ENCODE results near the gene HS6ST1. TPM values are rescaled to one million over a fixed set of nuclear protein-coding genes. Genes with fewer than 3 reads are reported as not detected.

Gene HS6ST1
- total RNA-seq, 1 experiment from 2014 or later: 22.0 TPM

- H3K4me1 ChIP-seq (ENCODE audit: control insufficient read depth, insufficient read depth, low read length): peaks cover 5% of the 10 kb centered on the region; the same call in 1 of the 2 replicates
- no peak overlapping the region for H3K4me3 ChIP-seq (ENCODE audit: low read depth in 2 of 2, low read length in 2 of 2)
- no peak for DNase-seq (ENCODE audit: low read depth, low spot score)
- ChIA-PET CTCF (no interaction called here), POLR2A (no interaction called here)
- no peaks in the 10 kb centered on the region for H3K27me3 ChIP-seq (ENCODE audit: control insufficient read depth, insufficient read depth, low read length)
- TF ChIP-seq, protein P1, sequence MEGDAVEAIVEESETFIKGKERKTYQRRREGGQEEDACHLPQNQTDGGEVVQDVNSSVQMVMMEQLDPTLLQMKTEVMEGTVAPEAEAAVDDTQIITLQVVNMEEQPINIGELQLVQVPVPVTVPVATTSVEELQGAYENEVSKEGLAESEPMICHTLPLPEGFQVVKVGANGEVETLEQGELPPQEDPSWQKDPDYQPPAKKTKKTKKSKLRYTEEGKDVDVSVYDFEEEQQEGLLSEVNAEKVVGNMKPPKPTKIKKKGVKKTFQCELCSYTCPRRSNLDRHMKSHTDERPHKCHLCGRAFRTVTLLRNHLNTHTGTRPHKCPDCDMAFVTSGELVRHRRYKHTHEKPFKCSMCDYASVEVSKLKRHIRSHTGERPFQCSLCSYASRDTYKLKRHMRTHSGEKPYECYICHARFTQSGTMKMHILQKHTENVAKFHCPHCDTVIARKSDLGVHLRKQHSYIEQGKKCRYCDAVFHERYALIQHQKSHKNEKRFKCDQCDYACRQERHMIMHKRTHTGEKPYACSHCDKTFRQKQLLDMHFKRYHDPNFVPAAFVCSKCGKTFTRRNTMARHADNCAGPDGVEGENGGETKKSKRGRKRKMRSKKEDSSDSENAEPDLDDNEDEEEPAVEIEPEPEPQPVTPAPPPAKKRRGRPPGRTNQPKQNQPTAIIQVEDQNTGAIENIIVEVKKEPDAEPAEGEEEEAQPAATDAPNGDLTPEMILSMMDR (IDR thresholded peaks at IDR 0.05): no peak
- no peak for TF ChIP-seq TCF7L2 (IDR thresholded peaks at IDR 0.05; ENCODE audit: low read depth, low read length)
- TF ChIP-seq POLR2AphosphoS5 (IDR thresholded peaks at IDR 0.05; ENCODE audit: low read depth, low read length): no peak
- no peak for TF ChIP-seq SIN3A (IDR thresholded peaks at IDR 0.05; ENCODE audit: borderline replicate concordance, insufficient read depth, low read depth, low read length)
- H3K9me3 ChIP-seq (ENCODE audit: control insufficient read depth, insufficient read depth, low read depth, low read length): no peaks in the 10 kb centered on the region
- no TSS peak for BruUV-seq (replicated peaks)
- ATAC-seq: no peak
- H3K36me3 ChIP-seq (ENCODE audit: control insufficient read depth, insufficient read depth, low read length): no peaks in the 10 kb centered on the region
- intact Hi-C loops (cut with micrococcal nuclease; ENCODE audit: unreplicated experiment) (no loop called here), in situ Hi-C loops (cut with HindIII; ENCODE audit: low pct_unique_long_range_greater_than_20kb, low sequenced_read_pairs) (no loop called here)
- no peak overlapping the region for H3K27ac ChIP-seq (ENCODE audit: low read length)
These were observed 7.0 kb upstream of the HS6ST1 start for GRCh38 chr2:128325611-128326181.

DNA sequence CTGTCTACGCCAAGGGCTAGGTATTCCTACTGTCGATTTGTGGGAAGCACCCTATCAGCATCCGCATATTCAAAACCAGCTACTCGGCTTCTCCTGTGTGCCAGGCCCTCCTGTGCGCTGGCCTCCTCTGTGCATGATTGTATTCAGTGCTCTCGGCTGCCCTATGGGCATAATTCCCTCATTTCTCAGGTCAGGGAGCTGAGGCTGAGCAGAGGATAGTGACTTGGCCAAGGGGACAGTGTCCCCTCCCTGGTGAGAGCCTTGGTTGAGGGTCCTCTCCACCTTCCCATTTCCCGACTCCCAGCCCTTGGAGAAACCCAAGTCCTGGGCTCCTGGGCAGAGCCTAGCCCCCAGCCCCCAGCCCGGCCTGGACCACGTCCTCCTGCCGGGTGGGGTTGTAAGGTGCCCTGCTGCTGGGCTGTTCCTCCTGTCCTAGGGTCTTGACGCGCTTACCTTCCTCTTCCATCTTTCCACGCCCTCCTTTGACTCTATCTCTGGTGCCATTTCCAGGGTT is 6.3 kb upstream of the HS6ST1 start:
- POLR2A ChIA-PET: no interaction called here
- no TSS peak for BruUV-seq (replicated peaks)
- DNase-seq (ENCODE audit: low read depth, low spot score): no peak
- Histone ChIP-seq H3K36me3 (ENCODE audit: control insufficient read depth, insufficient read depth, low read length) (no peaks in the 10 kb centered on the region), H3K9me3 (ENCODE audit: control insufficient read depth, insufficient read depth, low read depth, low read length) (no peaks in the 10 kb centered on the region), H3K4me1 (ENCODE audit: control insufficient read depth, insufficient read depth, low read length) (peaks cover 5% of the 10 kb centered on the region; the same call in 1 of the 2 replicates), H3K27me3 (ENCODE audit: control insufficient read depth, insufficient read depth, low read length) (no peaks in the 10 kb centered on the region), H3K4me3 (ENCODE audit: low read depth in 2 of 2, low read length in 2 of 2) (no peak overlapping the region), H3K27ac (ENCODE audit: low read length) (no peak overlapping the region)
- ATAC-seq: no peak
- in situ Hi-C loops (cut with HindIII; ENCODE audit: low pct_unique_long_range_greater_than_20kb, low sequenced_read_pairs) (no loop called here), intact Hi-C loops (cut with micrococcal nuclease; ENCODE audit: unreplicated experiment) (no loop called here)
- CTCF ChIA-PET: no interaction called here
- TF ChIP-seq TCF7L2 (IDR thresholded peaks at IDR 0.05; ENCODE audit: low read depth, low read length) (no peak), POLR2AphosphoS5 (IDR thresholded peaks at IDR 0.05; ENCODE audit: low read depth, low read length) (no peak), SIN3A (IDR thresholded peaks at IDR 0.05; ENCODE audit: borderline replicate concordance, insufficient read depth, low read depth, low read length) (no peak)

DNA sequence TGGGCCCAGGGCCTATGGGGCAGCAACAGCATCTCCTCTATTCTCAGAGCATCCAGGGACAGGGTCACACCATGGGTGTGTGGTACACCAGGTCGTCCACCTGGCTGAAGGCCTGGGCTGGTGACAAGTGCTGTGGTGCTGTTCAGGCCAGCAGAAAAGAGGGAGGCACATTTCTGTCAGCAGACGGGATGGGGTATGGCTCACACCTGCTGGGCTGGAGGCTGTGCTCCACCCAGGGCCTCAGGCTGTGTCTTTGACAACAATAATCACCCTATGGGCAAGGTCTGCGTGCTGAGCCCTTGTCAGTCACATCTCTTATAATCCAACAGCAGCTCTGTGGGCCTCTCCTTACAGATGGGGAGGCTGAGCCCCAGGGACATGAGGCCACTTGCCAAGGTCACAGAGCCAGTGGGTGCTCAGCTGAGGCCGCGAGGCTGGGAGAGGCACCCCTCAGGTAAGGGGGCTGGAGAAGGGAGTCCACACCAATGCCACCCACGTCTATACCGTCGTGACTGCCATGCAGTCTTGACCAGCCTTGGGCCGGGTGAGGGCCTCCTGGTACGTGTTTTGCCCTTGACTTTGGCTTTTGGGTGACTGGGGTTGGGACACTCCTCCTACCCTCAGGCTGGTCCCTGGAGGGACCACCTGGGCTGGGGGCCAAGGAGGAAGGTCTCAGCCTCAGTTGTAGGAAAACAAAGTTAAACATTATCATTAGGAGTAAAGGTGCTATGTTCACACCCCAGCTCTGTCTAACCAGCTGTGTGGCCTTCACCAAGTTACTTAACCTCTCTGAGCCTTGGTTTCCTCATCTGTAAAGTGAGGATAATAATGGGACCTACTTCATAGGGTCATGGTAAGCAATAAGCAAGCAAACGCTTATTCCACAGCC is 5.6 kb upstream of the HS6ST1 start:
- CTCF ChIA-PET: no interaction called here
- Histone ChIP-seq H3K9me3 (ENCODE audit: control insufficient read depth, insufficient read depth, low read depth, low read length) (no peaks in the 10 kb centered on the region), H3K27me3 (ENCODE audit: control insufficient read depth, insufficient read depth, low read length) (no peaks in the 10 kb centered on the region), H3K4me3 (ENCODE audit: low read depth in 2 of 2, low read length in 2 of 2) (no peak overlapping the region), H3K27ac (ENCODE audit: low read length) (no peak overlapping the region), H3K36me3 (ENCODE audit: control insufficient read depth, insufficient read depth, low read length) (no peaks in the 10 kb centered on the region), H3K4me1 (ENCODE audit: control insufficient read depth, insufficient read depth, low read length) (peaks cover 5% of the 10 kb centered on the region; the same call in 1 of the 2 replicates)
- BruUV-seq (replicated peaks): no TSS peak
- POLR2A ChIA-PET: no interaction called here
- no peak for ATAC-seq
- intact Hi-C loops (cut with micrococcal nuclease; ENCODE audit: unreplicated experiment) (no loop called here), in situ Hi-C loops (cut with HindIII; ENCODE audit: low pct_unique_long_range_greater_than_20kb, low sequenced_read_pairs) (no loop called here)
- TF ChIP-seq TCF7L2 (IDR thresholded peaks at IDR 0.05; ENCODE audit: low read depth, low read length) (no peak), POLR2AphosphoS5 (IDR thresholded peaks at IDR 0.05; ENCODE audit: low read depth, low read length) (no peak), REST (IDR thresholded peaks at IDR 0.05; ENCODE audit: insufficient read depth in 1 of 2, low read depth in 2 of 2, low read length in 1 of 2) (no peak)
- TF ChIP-seq, protein P1 (IDR thresholded peaks at IDR 0.05): no peak
- no peak for DNase-seq (ENCODE audit: low read depth, low spot score)

Data from Panc1 (cell line).